ENCODE results near the gene PGAM2.

The PGAM2 gene

GRCh38 chr7:44066494-44067063 is 1.2 kb upstream of the PGAM2 start:
- Histone ChIP-seq H3K27ac (peak overlapping the region; percentile 54), H3K4me3 (ENCODE audit: low read depth in 1 of 2, low read length in 1 of 2) (no peak overlapping the region), H3K36me3 (peaks cover 32% of the 10 kb centered on the region), H3K4me1 (ENCODE audit: control insufficient read depth in 1 of 2, insufficient read depth in 1 of 2, low read depth in 1 of 2, low read length in 1 of 2) (peaks cover 0 to 6% of the 10 kb centered on the region in 2 experiments), H3K9me3 (no peaks in the 10 kb centered on the region), H3K27me3 (no peaks in the 10 kb centered on the region)
- no peak for TF ChIP-seq CTCF (IDR thresholded peaks at IDR 0.05)

GRCh38 chr7:44066111-44066460 is 719 bp upstream of the PGAM2 start:
- Histone ChIP-seq H3K27me3 (no peaks in the 10 kb centered on the region), H3K4me1 (ENCODE audit: control insufficient read depth in 1 of 2, insufficient read depth in 1 of 2, low read depth in 1 of 2, low read length in 1 of 2) (peaks cover 0 to 6% of the 10 kb centered on the region in 2 experiments), H3K9me3 (no peaks in the 10 kb centered on the region), H3K4me3 (ENCODE audit: low read depth in 1 of 2, low read length in 1 of 2) (no peak overlapping the region), H3K27ac (peak overlapping the region; percentile 54), H3K36me3 (peaks cover 37% of the 10 kb centered on the region)
- no peak for TF ChIP-seq CTCF (IDR thresholded peaks at IDR 0.05)

- Histone ChIP-seq H3K36me3 (peaks cover 48% of the 10 kb centered on the region), H3K9me3 (no peaks in the 10 kb centered on the region), H3K4me3 (ENCODE audit: low read depth in 1 of 2, low read length in 1 of 2) (no peak overlapping the region), H3K27me3 (no peaks in the 10 kb centered on the region), H3K27ac (peak overlapping the region; percentile 54), H3K4me1 (ENCODE audit: control insufficient read depth in 1 of 2, insufficient read depth in 1 of 2, low read depth in 1 of 2, low read length in 1 of 2) (peaks cover 0 to 6% of the 10 kb centered on the region in 2 experiments)
- no peak for TF ChIP-seq CTCF (IDR thresholded peaks at IDR 0.05)
Measured at GRCh38 chr7:44064791-44065430, 456 bp downstream of the PGAM2 start.

GRCh38 chr7:44063894-44064651 is 1.3 kb downstream of the PGAM2 start:
- no peak for TF ChIP-seq CTCF (IDR thresholded peaks at IDR 0.05)
- Histone ChIP-seq H3K27ac (peak overlapping the region; percentile 54), H3K36me3 (peaks cover 57% of the 10 kb centered on the region), H3K9me3 (no peaks in the 10 kb centered on the region), H3K4me1 (ENCODE audit: control insufficient read depth in 1 of 2, insufficient read depth in 1 of 2, low read depth in 1 of 2, low read length in 1 of 2) (peaks cover 0 to 6% of the 10 kb centered on the region in 2 experiments), H3K4me3 (ENCODE audit: low read depth in 1 of 2, low read length in 1 of 2) (no peak overlapping the region), H3K27me3 (no peaks in the 10 kb centered on the region)

- Histone ChIP-seq H3K27me3 (no peaks in the 10 kb centered on the region), H3K4me1 (ENCODE audit: control insufficient read depth in 1 of 2, insufficient read depth in 1 of 2, low read depth in 1 of 2, low read length in 1 of 2) (peaks cover 0 to 6% of the 10 kb centered on the region in 2 experiments), H3K27ac (peak overlapping the region; percentile 54), H3K4me3 (ENCODE audit: low read depth in 1 of 2, low read length in 1 of 2) (no peak overlapping the region), H3K9me3 (no peaks in the 10 kb centered on the region), H3K36me3 (peaks cover 62% of the 10 kb centered on the region)
- TF ChIP-seq CTCF (IDR thresholded peaks at IDR 0.05): no peak
Measured at GRCh38 chr7:44063547-44063893, 1.8 kb downstream of the PGAM2 start.

All from neutrophil (primary cell).